Pancreas (tissue), 10 donors: Measurements from ENCODE around the gene KIAA0319L. TPM values are rescaled to one million over a fixed set of nuclear protein-coding genes. Genes with fewer than 3 reads are reported as not detected.

ENCODE experiments used
- ATAC-seq, 4 donors: fragments of 200-7000 bp; cut with Tn5 transposase; one replicate each; pipeline versions ENCODE4 v1.8.0 to v1.9.1; 2020; ENCODE audit warnings: mild to moderate bottlenecking in 4 of 4, moderate library complexity in 4 of 4
- DNase-seq, 6 donors: peaks; one replicate each; pipeline ENCODE4 v3.0.0-alpha.2; 2020
- FAIRE-seq: peaks from 2 replicates; lab custom pipeline; 2012; peaks lifted over from hg19 to GRCh38; lab: Jason Lieb, UNC
- H3K27ac ChIP-seq, 4 donors: fragments of 200-600 bp; sonication (generic); 1 replicate in 3 of 4; 2 replicates in 1 of 4; pipeline versions ENCODE4 v1.5.0 to v1.8.0; 2020
- H3K27me3 ChIP-seq, 4 donors: fragments of 200-600 bp; one replicate each; pipeline ENCODE4 v1.8.0; 2021
- H3K36me3 ChIP-seq, 3 donors: fragments of 200-600 bp; sonication (generic) in 1 of 3; one replicate each; pipeline versions ENCODE4 v1.5.0 to v1.8.0; 2020 to 2021
- H3K4me1 ChIP-seq, 3 donors: fragments of 200-600 bp; one replicate each; pipeline ENCODE4 v1.8.0; 2021
- H3K4me3 ChIP-seq, 4 donors: fragments of 200-600 bp; sonication (generic) in 2 of 4; one replicate each; pipeline versions ENCODE4 v1.5.0 to v1.8.0; 2020 to 2021
- H3K9me3 ChIP-seq, 4 donors: fragments of 200-600 bp; one replicate each; pipeline ENCODE4 v1.8.0; 2021
- CTCF ChIP-seq, 4 donors: fragments of 200-600 bp; sonication (generic) in 3 of 4; IDR thresholded peaks; one replicate each; pipeline versions ENCODE4 v1.5.0 to v1.8.0; 2021; ENCODE audit warnings: antibody characterized with exemption in 4 of 4
- WGBS, 2 donors: extraction: QIAGEN DNeasy Blood & Tissue Kit; methylation state at CpG; one replicate each; pipeline ENCODE4 v1.1.7; 2013; 5-methylcytosine and 5-hydroxymethylcytosine counted together
- intact Hi-C, 3 donors: fragments of 100-400 bp; cut with DNase I; formaldehyde crosslinking; loops; one replicate each; pipeline versions ENCODE4 v1.11.1 to v1.14.2; 2022
- polyA plus RNA-seq, 2 donors: library from polyadenylated mRNA; stranded (reverse); fragments of 200-250 nt; gene quantifications; one replicate each; pipeline ENCODE4 v1.2.3, GENCODE V29; 2013
- total RNA-seq, 6 donors: library from RNA; stranded (reverse); fragmentation: NEBNext Ultra II Directional in 4 of 6; extraction: Animal tissue kit (Norgen Biotek cat#: 25700) in 4 of 6; gene quantifications; one replicate each; pipeline versions ENCODE4 v1.2.1 to v1.2.4, GENCODE V29; 2021 to 2023
- donor health status: healthy with polysubstance abuse.
- donor health status: DM: no; HTN: no; CAD: no; lungs with moderate emphysema.
- donor health status: DM: no; HTN: no; CAD: no.
- donor health status: control.
- donor health status: control.
- donor health status: Bipolar disorder and iron deficiency.
- donor health status: DM: yes; HTN: yes; CAD: no.
- donor health status: DM: no; HTN: no; CAD: no.
- donor health status: DM: no; HTN: no; CAD: no.
- donor health status: DM: yes; HTN: yes; CAD: no.

The KIAA0319L gene
- total and polyA plus RNA-seq, 8 donors = 22.9 to 50.8 (median 44.1) TPM

DNA sequence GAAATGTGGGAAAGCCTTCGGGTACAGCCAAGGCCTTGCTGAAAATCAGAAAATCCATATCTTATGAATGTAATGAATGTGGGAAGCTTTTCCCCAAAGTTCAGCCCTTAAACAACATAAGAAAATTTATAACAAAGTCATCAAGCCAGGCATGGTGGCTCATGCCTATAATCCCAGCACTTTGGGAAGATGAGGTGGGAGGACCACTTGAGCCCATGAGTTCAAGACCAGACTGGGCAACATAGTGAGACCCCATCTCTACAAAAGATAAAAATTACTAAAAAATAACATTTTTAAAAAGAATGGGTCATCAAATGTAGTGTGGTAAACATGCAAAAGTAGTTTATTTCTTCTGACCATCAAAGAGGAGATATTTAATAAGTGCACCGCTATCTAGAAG lies 45.9 kb downstream of the KIAA0319L start:
- Histone ChIP-seq H3K4me3 (no peak overlapping the region), H3K27ac (no peak overlapping the region), H3K27me3 (no peaks in the 10 kb centered on the region), H3K36me3 (no peaks in the 10 kb centered on the region), H3K4me1 (peaks cover 9 to 35% (median 33%) of the 10 kb centered on the region in 3 donors), H3K9me3 (no peaks in the 10 kb centered on the region)
- no peak for FAIRE-seq
- ATAC-seq = no peak
- 98 to 100% methylated on average over 2 of the region's 2 CpGs for WGBS, 2 donors
- intact Hi-C loops = no loop called here
- no peak for DNase-seq
- TF ChIP-seq CTCF (IDR thresholded peaks at IDR 0.05) = no peak

GRCh38 chr1:35509558-35509957 lies 47.6 kb downstream of the KIAA0319L start:
- Histone ChIP-seq H3K4me3 (no peak overlapping the region), H3K36me3 (no peaks in the 10 kb centered on the region), H3K27me3 (no peaks in the 10 kb centered on the region), H3K27ac (no peak overlapping the region), H3K4me1 (peaks cover 16 to 44% (median 36%) of the 10 kb centered on the region in 3 donors), H3K9me3 (no peaks in the 10 kb centered on the region)
- no peak for TF ChIP-seq CTCF (IDR thresholded peaks at IDR 0.05)
- no peak for FAIRE-seq
- DNase-seq = no peak
- 76% methylated on average over 3 of the region's 3 CpGs for WGBS, 2 donors
- intact Hi-C loops = no loop called here
- ATAC-seq = no peak

DNA sequence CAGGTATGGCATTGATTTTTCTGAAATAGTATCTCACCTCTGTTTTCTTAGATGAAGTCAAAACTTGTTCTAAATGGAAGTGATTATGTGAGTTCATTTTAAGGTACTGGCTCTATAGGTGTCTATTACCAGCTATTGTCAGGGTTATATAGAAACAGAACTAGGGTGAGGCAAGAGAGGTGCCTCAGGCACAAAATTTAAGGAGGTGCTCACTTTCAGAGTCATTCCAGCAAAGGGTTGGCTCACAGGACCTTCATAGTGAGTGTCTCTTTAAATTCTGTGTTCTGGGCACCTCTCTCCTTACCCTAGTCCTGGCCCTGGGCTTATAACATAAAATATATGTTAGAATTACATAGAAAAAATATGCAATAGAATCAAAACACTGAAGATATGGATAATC lies 49.3 kb downstream of the KIAA0319L start:
- Histone ChIP-seq H3K9me3 (no peaks in the 10 kb centered on the region), H3K4me3 (no peak overlapping the region), H3K27ac (no peak overlapping the region), H3K36me3 (no peaks in the 10 kb centered on the region), H3K4me1 (peaks cover 16 to 44% (median 36%) of the 10 kb centered on the region in 3 donors), H3K27me3 (no peaks in the 10 kb centered on the region)
- ATAC-seq = no peak
- no peak for TF ChIP-seq CTCF (IDR thresholded peaks at IDR 0.05)
- no peak for DNase-seq
- no peak for FAIRE-seq
- intact Hi-C loops = no loop called here

GRCh38 chr1:35506960-35507912 lies 50.0 kb downstream of the KIAA0319L start:
- ATAC-seq = no peak
- TF ChIP-seq CTCF (IDR thresholded peaks at IDR 0.05) = no peak
- DNase-seq = no peak
- Histone ChIP-seq H3K9me3 (no peaks in the 10 kb centered on the region), H3K27ac (peak overlapping the region in 1 of 4 donors; percentile 6), H3K4me1 (peaks cover 16 to 42% (median 36%) of the 10 kb centered on the region in 3 donors), H3K27me3 (no peaks in the 10 kb centered on the region), H3K36me3 (no peaks in the 10 kb centered on the region), H3K4me3 (no peak overlapping the region)
- FAIRE-seq = no peak
- 69 to 77% methylated on average over 3 of the region's 3 CpGs for WGBS, 2 donors
- intact Hi-C loops = no loop called here
